Measurements from ENCODE around the gene AHCYL1.
A peak's percentile ranks its signal among the peaks of the same experiment; 100 is the strongest.
"Not testable (repeated sequence)": the region's sequence is repeated elsewhere in the genome, so short reads cannot be mapped to it uniquely, and the experiment has no call there.

Gene AHCYL1

GRCh38 chr1:109984456-109985246, at the start of gene AHCYL1:
AHCYL1 (plus strand) TSS chr1:109984765; CDS start chr1:109985053, 288 bp downstream.
- DNase-seq (ENCODE audit: low read depth, low spot score) = peak; percentile 97

- DNase-seq (ENCODE audit: low read depth, low spot score) = no peak
Observed at GRCh38 chr1:109935451-109935900, 49.1 kb upstream of the AHCYL1 start.

DNA sequence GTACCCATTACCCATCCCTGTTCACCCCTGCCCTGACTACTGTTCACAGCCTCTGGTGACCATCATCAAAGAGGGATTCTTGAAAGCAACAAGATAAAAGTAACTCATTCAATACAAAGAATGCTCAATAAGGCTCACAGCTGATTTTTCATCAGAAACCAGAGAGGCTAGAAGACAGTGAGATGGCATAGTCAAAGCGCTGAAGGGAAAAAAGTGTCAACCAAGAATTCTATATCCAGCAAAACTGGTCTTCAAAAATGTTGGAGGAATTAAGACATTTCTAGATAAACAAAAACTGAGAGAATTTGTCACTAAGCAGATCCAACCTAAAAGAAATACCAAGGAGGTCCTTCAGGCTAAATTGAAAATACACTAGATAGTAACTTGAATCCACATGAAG, 46.8 kb upstream of the AHCYL1 start:
- no peak for DNase-seq (ENCODE audit: low read depth, low spot score)

GRCh38 chr1:109938556-109938955, 46.0 kb upstream of the AHCYL1 start:
- DNase-seq (ENCODE audit: low read depth, low spot score) = no peak

DNA sequence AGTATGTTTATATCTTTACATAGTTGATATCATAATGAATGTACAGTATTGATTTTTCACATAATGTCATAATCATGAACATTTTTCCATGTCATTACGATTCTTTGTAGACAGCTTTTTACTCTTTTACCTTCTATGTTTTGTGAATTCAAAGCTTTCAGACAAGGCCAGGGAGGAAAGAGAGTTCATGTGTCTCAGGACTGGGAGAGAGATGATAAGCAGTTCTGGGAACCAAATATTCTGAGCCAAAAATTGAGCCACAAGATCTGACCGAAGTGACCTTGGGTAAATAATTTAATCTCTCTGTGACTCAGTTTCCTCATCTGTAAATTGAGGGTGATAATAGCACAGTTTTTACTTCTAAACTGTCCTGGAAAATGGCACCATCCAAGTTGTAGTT, 42.1 kb upstream of the AHCYL1 start:
- DNase-seq (ENCODE audit: low read depth, low spot score) = no peak

- no peak for DNase-seq (ENCODE audit: low read depth, low spot score)
Observed at GRCh38 chr1:109944541-109944940, 40.0 kb upstream of the AHCYL1 start.

DNA sequence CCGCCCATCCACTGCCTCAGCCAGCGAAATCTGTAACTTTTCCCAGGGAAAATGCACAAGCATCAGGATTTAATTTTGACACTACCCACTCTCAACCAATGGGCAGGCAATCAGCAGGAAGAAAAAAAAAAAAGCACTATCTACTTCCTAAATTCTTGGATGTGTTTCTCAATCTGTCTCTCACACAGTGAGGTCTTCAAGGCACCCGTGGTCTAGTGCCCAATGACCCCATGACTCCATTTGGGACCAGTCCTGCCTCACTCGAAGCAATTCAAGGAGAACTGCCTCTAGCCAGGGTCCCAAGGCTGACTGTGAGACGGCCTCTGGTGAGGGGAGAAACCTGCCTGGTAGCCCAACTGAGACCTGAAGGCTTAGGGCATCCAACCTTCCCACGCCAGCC, 38.1 kb upstream of the AHCYL1 start:
- DNase-seq (ENCODE audit: low read depth, low spot score) = no peak

DNA sequence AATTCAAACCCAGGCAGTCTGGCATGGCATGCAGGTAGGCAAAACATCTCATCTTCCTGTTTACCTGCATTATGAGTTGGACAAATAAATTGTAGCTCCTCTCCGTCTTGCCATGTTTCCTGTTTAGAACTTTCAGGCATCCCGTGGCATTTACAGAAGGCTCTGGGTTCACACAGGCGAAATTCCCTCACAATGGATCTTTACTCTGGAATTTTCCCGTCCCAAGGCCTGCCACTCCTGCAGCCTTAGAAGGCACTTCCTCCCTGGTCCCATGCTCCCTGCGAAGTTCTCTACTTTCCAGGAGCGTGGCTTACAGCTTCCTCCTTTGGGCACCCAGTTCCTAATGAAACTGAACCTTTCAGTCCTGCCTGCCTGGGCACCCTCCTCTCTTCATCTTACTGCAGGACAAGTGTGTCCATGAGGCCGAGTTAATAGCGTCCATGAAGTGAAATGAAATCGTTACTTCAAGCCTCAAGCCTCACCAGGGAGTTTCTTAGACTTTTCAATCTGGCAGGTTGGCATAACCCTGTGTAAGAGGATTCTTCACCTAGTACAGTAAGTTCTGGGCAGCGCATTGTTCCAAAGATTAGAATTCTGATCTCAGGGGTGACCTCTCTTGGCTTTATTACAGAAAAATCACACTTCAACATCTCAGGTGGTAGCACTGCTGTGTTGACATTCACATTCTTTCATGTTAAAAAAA, 36.8 kb upstream of the AHCYL1 start:
- DNase-seq (ENCODE audit: low read depth, low spot score) = no peak

DNA sequence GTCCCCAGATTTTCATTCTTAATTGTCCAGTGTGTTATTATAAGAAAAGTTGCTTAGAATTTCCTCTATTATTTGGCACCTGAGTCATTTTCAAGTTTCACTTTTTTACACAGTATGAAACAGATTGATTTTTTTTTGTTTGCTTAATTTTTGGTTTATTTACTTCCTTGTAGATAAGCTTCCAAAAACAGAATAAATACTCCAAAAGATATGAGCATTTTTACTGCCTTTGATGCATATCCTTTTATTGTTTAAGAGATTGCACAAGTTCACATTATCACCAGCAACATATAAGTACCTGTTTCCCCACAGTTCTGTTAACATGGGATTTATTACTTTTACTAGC, 36.3 kb upstream of the AHCYL1 start:
- no peak for DNase-seq (ENCODE audit: low read depth, low spot score)

- DNase-seq (ENCODE audit: low read depth, low spot score) = no peak
Observed at GRCh38 chr1:109950038-109950437, 34.5 kb upstream of the AHCYL1 start.

DNA sequence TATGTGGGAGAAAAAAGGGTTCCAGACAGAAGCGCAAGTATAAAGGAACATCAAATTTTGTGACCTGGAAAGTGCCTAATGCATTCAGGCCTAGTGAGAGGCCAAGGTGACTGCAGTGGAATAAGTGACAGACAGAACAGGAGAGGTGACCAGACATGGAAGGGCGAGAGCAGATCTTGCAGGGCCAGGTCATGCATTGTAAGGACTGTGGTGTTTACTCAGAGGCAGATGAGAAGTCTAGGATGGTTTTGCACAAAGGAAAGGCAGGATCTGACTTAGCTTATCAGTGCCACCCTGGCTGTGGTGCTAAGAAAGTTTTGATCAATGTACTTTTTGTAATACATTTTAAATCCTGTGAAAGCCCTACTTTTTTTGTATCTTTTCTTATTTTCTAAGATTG, 34.1 kb upstream of the AHCYL1 start:
- no peak for DNase-seq (ENCODE audit: low read depth, low spot score)

- not testable (repeated sequence) for DNase-seq (ENCODE audit: low read depth, low spot score)
Observed at GRCh38 chr1:109951501-109951900, 33.1 kb upstream of the AHCYL1 start.

GRCh38 chr1:109954041-109954512, 30.5 kb upstream of the AHCYL1 start:
- no peak for DNase-seq (ENCODE audit: low read depth, low spot score)

GRCh38 chr1:109959632-109959973, 25.0 kb upstream of the AHCYL1 start:
- no peak for DNase-seq (ENCODE audit: low read depth, low spot score)

GRCh38 chr1:109959974-109960744, 24.4 kb upstream of the AHCYL1 start:
- DNase-seq (ENCODE audit: low read depth, low spot score) = peak; percentile 71

- DNase-seq (ENCODE audit: low read depth, low spot score) = no peak
Observed at GRCh38 chr1:109960745-109961094, 23.8 kb upstream of the AHCYL1 start.

DNA sequence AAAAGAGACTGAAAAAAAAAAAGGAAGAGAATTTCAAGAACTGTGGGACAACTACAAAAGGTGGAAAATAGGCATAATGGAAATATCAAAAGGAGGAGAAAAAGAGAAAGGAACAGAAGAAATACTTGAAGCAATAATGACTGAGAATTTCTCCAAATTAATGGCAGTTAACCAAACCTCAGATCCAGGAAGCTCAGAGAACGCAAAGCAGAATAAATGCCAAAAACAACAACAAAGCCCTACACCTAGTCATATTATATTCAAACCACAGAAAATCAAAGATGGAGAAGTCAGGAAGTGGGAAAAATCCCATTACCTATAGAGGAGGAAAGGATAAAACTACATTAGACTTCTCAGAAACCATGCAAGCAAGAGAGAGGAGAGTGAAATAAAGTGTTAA, 20.7 kb upstream of the AHCYL1 start:
- no peak for DNase-seq (ENCODE audit: low read depth, low spot score)

DNA sequence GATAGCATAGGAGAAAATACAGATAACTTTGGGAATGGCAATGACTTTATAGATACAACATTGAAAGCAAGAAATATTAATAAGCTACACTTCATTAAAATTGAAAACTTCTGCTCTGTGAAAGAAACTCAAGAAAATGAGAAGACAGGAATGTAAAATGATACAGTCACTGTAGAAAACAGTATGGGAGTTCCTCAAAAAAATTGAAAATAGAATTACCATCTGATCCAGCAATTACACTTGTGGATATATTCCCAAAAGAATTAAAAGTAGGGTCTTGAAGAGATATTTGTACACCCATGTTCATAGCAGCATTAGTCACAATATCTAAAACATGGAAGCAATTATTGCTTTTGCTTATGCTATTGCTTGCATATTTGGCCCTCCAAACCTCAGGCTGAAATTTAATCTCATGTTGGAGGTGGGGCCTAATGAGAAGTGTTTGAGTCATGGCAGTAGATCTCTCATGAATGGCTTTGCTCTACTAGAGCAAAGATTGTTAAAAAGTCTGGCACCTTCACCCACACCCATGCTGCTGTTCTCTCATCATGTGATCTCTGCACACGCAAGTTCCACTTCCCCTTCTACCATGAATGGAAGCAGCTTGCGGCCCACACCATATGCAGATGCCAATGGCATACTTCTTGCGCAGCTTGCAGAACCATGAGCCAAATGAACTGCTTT, 15.3 kb upstream of the AHCYL1 start:
- no peak for DNase-seq (ENCODE audit: low read depth, low spot score)

DNA sequence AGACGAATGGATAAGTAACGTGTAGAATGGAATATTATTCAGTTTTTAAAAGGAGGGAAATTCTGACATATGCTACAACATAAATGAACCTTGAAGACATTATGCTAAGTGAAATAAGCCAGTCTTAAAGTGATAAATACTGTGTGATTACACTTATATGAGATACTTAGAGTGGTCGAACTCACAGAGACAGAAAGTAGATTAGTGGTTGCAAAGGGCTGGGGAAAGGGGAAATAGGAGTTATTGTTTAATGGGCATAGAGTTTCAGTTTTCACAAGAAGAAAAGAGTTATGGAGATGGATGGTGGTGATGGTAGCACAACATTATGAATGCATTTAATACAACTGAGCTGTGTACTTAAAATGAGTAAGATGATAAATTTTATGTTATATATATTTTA, 14.7 kb upstream of the AHCYL1 start:
- no peak for DNase-seq (ENCODE audit: low read depth, low spot score)

DNA sequence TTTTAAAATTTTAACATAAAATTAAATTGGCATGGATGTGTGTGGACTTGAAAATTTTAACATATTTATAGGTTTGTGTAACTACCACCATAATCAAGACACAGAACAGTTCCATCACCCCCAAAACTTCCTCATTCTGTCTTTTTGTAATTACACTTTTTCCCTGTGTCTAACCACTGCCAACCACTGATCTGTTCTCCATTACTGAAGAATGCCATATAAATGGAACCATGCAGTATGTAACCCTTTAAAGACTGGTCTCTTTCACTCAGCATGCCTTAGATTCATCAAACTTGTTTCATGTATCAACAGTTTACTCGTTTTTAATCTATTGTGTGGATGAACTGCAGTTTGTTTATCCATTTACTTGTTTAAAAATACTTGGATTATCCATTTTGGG, 13.0 kb upstream of the AHCYL1 start:
- DNase-seq (ENCODE audit: low read depth, low spot score) = no peak

DNA sequence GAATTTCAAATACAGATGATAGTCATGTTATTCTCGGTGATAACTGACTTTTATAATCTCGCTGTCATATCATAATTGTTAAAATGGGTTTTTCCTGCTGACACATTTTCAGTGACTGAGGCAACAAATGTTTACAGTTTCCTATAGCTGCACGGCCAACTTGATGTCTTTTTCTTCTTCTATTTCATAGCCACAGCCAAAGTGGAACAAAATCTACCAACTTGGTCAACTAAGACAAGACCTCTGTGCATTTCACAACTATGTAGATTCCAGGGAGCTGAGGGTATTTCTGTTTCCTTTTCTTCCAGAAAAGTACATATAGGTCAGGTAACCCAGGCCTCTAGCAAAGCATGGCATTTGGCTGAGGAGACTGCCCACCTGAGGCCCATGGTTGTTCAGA, 10.4 kb upstream of the AHCYL1 start:
- no peak for DNase-seq (ENCODE audit: low read depth, low spot score)

GRCh38 chr1:109975718-109976117, 8.8 kb upstream of the AHCYL1 start:
- no peak for DNase-seq (ENCODE audit: low read depth, low spot score)

All from brain pericyte (primary cell).